HepG2 (cell line): ENCODE measurements around the gene SEMA4C. TPM values are rescaled to one million over a fixed set of nuclear protein-coding genes. Genes with fewer than 3 reads are reported as not detected.

Experiments used
- ATAC-seq: fragments of 200-7000 bp; cut with Tn5 transposase; 3 replicates; pipeline ENCODE4 v1.9.1; 2020; ENCODE audit warnings: mild to moderate bottlenecking, moderate library complexity
- BruUV-seq: library from RNA; stranded (reverse); fragments of 400-500 nt; replicated peaks from 2 replicates; lab custom pipeline; 2021; lab: Mats Ljungman, UMichigan
- CTCF ChIA-PET: fragments of 300-600 bp; formaldehyde crosslinking; extraction: SDS; loops from one replicate; lab custom pipeline; 2021; ENCODE audit warnings: low total read pairs, inconsistent platforms, low intra/inter-chr PET ratio; lab: Yijun Ruan, JAX
- POLR2A ChIA-PET: fragments of 350-600 bp; sonication (Branson Sonifier 250); formaldehyde crosslinking; loops from one replicate; lab custom pipeline; 2020; ENCODE audit warnings: antibody characterized with exemption, inconsistent platforms; lab: Yijun Ruan, JAX
- DNase-seq: peaks from one replicate; pipeline ENCODE4 v3.0.0-alpha.2; 2015; ENCODE audit warnings: low spot score
- FAIRE-seq: peaks from 3 replicates; lab custom pipeline; 2011; peaks lifted over from hg19 to GRCh38; lab: Jason Lieb, UNC
- H2AFZ ChIP-seq: one replicate; pipeline ENCODE4 v1.6.1; 2011; ENCODE audit warnings: low read length, inconsistent platforms
- H3K27ac ChIP-seq: fragments of 300-600 bp; 3 replicates; pipeline ENCODE4 v1.8.0; 2011; ENCODE audit warnings: mixed run types, mild to moderate bottlenecking, mixed read lengths, low read length, inconsistent platforms; ENCODE audit not compliant: insufficient read depth; ENCODE audit errors: extremely low read length
- H3K27me3 ChIP-seq, 2 experiments: fragments of 200-600 bp in 1 of 2; 2 replicates in 1 of 2; 3 replicates in 1 of 2; pipeline versions ENCODE4 v1.6.0 to v1.8.0; 2011; ENCODE audit warnings: low read length in 2 of 2, mild to moderate bottlenecking in 2 of 2, moderate library complexity in 2 of 2, inconsistent platforms in 1 of 2; ENCODE audit not compliant: insufficient read depth in 2 of 2, control insufficient read depth in 1 of 2
- H3K36me3 ChIP-seq, 2 experiments: fragments of 200-600 bp in 1 of 2; replicated peaks in 1 of 2; 2 replicates in 1 of 2; 3 replicates in 1 of 2; pipeline versions ENCODE4 v1.5.1 to v1.8.0; 2011; ENCODE audit warnings: low read length in 2 of 2, inconsistent platforms in 1 of 2; ENCODE audit not compliant: insufficient read depth in 2 of 2, control insufficient read depth in 1 of 2
- H3K4me1 ChIP-seq: 2 replicates; pipeline ENCODE4 v1.5.1; 2012; ENCODE audit warnings: low read length, inconsistent platforms; ENCODE audit not compliant: insufficient read depth
- H3K4me2 ChIP-seq: 2 replicates; pipeline ENCODE4 v1.6.0; 2011; ENCODE audit warnings: low read depth, low read length, inconsistent platforms
- H3K4me3 ChIP-seq, 3 experiments: fragments of 200-600 bp in 1 of 3; sonication (generic), shearing (Covaris generic) in 1 of 3; replicated peaks in 1 of 3; 2 replicates each; pipeline ENCODE4 v1.5.1; 2011 to 2016; ENCODE audit warnings: low read length in 3 of 3, inconsistent platforms in 2 of 3, low read depth in 2 of 3, mild to moderate bottlenecking in 2 of 3, control low read depth in 1 of 3, mixed read lengths in 1 of 3; ENCODE audit not compliant: insufficient read depth in 1 of 3
- H3K79me2 ChIP-seq: one replicate; pipeline ENCODE4 v1.6.1; 2011; ENCODE audit warnings: low read length, inconsistent platforms; ENCODE audit not compliant: insufficient read depth
- H3K9ac ChIP-seq: 2 replicates; pipeline ENCODE4 v1.6.0; 2011; ENCODE audit warnings: mild to moderate bottlenecking, low read depth, low read length, inconsistent platforms; ENCODE audit not compliant: insufficient read depth
- H3K9me3 ChIP-seq: 2 replicates; pipeline ENCODE4 v1.5.1; 2012; ENCODE audit warnings: mild to moderate bottlenecking, low read length
- H4K20me1 ChIP-seq: 2 replicates; pipeline ENCODE4 v1.6.0; 2011; ENCODE audit warnings: inconsistent platforms, mild to moderate bottlenecking, low read length, moderate library complexity; ENCODE audit not compliant: insufficient read depth
- ASH2L ChIP-seq: fragments of 300-600, 200-600 bp; sonication (generic); IDR thresholded peaks from 2 replicates; pipeline ENCODE4 v1.7.0; 2017; ENCODE audit warnings: low read depth, mild to moderate bottlenecking, moderate library complexity, mixed read lengths, low read length; ENCODE audit not compliant: insufficient read length
- DR1 ChIP-seq: sonication (generic); formaldehyde crosslinking; IDR thresholded peaks from 2 replicates; pipeline ENCODE4 v1.8.0; 2021; ENCODE audit warnings: mild to moderate bottlenecking, missing genetic modification reagents, inconsistent platforms
- ERF ChIP-seq: IDR thresholded peaks from 2 replicates; pipeline ENCODE4 v1.6.1; 2018; ENCODE audit warnings: missing biosample characterization, missing genetic modification reagents
- GATAD2A ChIP-seq: IDR thresholded peaks from 2 replicates; pipeline ENCODE4 v1.6.1; 2016
- GTF2F1 ChIP-seq: fragments of 150-350 bp; IDR thresholded peaks from 2 replicates; pipeline ENCODE4 v1.6.1; 2014; ENCODE audit warnings: low read length
- IKZF1 ChIP-seq: fragments of 450-650 bp; IDR thresholded peaks from 2 replicates; pipeline ENCODE4 v1.7.1; 2016
- IRF2 ChIP-seq: IDR thresholded peaks from 2 replicates; pipeline ENCODE4 v1.6.1; 2018; ENCODE audit warnings: missing genetic modification reagents, missing compliant biosample characterization
- KLF6 ChIP-seq: IDR thresholded peaks from 2 replicates; pipeline ENCODE4 v1.8.0; 2016; ENCODE audit warnings: missing biosample characterization, missing genetic modification reagents
- MEF2D ChIP-seq: sonication (generic); formaldehyde crosslinking; IDR thresholded peaks from 2 replicates; pipeline ENCODE4 v1.5.1; 2020; ENCODE audit warnings: mild to moderate bottlenecking, missing genetic modification reagents
- MXD4 ChIP-seq: IDR thresholded peaks from 2 replicates; pipeline ENCODE4 v1.6.1; 2016; ENCODE audit warnings: mild to moderate bottlenecking, missing biosample characterization, missing genetic modification reagents
- NFKB2 ChIP-seq: sonication (generic); formaldehyde crosslinking; IDR thresholded peaks from 2 replicates; pipeline ENCODE4 v1.4.0; 2020; ENCODE audit warnings: missing genetic modification reagents, borderline replicate concordance
- PPARG ChIP-seq: conservative IDR thresholded peaks from 2 replicates; pipeline ENCODE4 v1.6.1; 2016; ENCODE audit warnings: missing biosample characterization, missing genetic modification reagents
- SRY ChIP-seq: sonication (generic); formaldehyde crosslinking; IDR thresholded peaks from 2 replicates; pipeline ENCODE4 v1.8.0; 2022; ENCODE audit warnings: mild to moderate bottlenecking, missing genetic modification reagents
- THAP11 ChIP-seq: IDR thresholded peaks from 2 replicates; pipeline ENCODE4 v1.6.1; 2016; ENCODE audit warnings: missing biosample characterization, missing genetic modification reagents
- TRIM24 ChIP-seq: sonication (generic); formaldehyde crosslinking; IDR thresholded peaks from 2 replicates; pipeline ENCODE4 v1.8.0; 2022; ENCODE audit warnings: mild to moderate bottlenecking, missing genetic modification reagents
- TSC22D2 ChIP-seq: sonication (generic); formaldehyde crosslinking; IDR thresholded peaks from 2 replicates; pipeline ENCODE4 v1.5.1; 2020; ENCODE audit warnings: missing genetic modification reagents, mild to moderate bottlenecking, borderline replicate concordance
- ZFP36L1 ChIP-seq: sonication (generic); formaldehyde crosslinking; IDR thresholded peaks from 2 replicates; pipeline ENCODE4 v1.8.0; 2022; ENCODE audit warnings: mild to moderate bottlenecking, missing genetic modification reagents, moderate library complexity
- ZFX ChIP-seq: sonication (generic); formaldehyde crosslinking; IDR thresholded peaks from 2 replicates; pipeline ENCODE4 v1.4.0; 2020; ENCODE audit warnings: mild to moderate bottlenecking, low read depth, missing genetic modification reagents, moderate library complexity
- ZNF781 ChIP-seq: sonication (generic); formaldehyde crosslinking; IDR thresholded peaks from 2 replicates; pipeline ENCODE4 v1.5.1; 2020; ENCODE audit warnings: borderline replicate concordance, mild to moderate bottlenecking, missing genetic modification reagents; ENCODE audit errors: not compliant biosample characterization
- ZSCAN9 ChIP-seq: IDR thresholded peaks from 2 replicates; pipeline ENCODE4 v1.6.1; 2016; ENCODE audit warnings: borderline replicate concordance
- WGBS: methylation state at CpG from one replicate; pipeline ENCODE4 v1.1.6; 2017; ENCODE audit warnings: low lambda C conversion rate; 5-methylcytosine and 5-hydroxymethylcytosine counted together
- in situ Hi-C: cut with HindIII; loops from 2 replicates; pipeline ENCODE4 v1.10.0; 2017; ENCODE audit warnings: low pct_unique_long_range_greater_than_20kb; ENCODE audit not compliant: extremely low pct_ligation_motif_present
- intact Hi-C: fragments of 100-400 bp; cut with micrococcal nuclease; formaldehyde crosslinking; loops from one replicate; pipeline ENCODE4 v1.10.0; 2022; ENCODE audit not compliant: unreplicated experiment
- polyA plus RNA-seq, 8 experiments: library from polyadenylated mRNA; depleted of rRNA in 3 of 8; stranded (reverse) in 7 of 8; unstranded in 1 of 8; fragments of >200 nt; fragmentation: Illumina TruSeq in 4 of 8; extraction: Trizol in 4 of 8; gene quantifications; 2 replicates each; pipeline versions ENCODE4 v1.2.1 to v1.2.3, GENCODE V29; 2011 to 2016; ENCODE audit warnings: low read depth in 4 of 8, missing spikeins in 1 of 8, mixed read lengths in 1 of 8; ENCODE audit not compliant: insufficient read depth in 1 of 8
- total RNA-seq, 5 experiments: library from RNA; depleted of rRNA; stranded (reverse); fragments of >200 nt; fragmentation: Illumina TruSeq; extraction: Trizol; gene quantifications; 2 replicates each; pipeline ENCODE4 v1.2.3, GENCODE V29; 2016; ENCODE audit warnings: low read depth in 1 of 5
- TF ChIP-seq, protein P1 (sequence below): sonication (generic); formaldehyde crosslinking; IDR thresholded peaks from 2 replicates; pipeline ENCODE4 v1.4.0; 2020; ENCODE audit warnings: mild to moderate bottlenecking, low read depth, missing genetic modification reagents
- TF ChIP-seq, protein P2 (sequence below): sonication (generic); formaldehyde crosslinking; IDR thresholded peaks from 2 replicates; pipeline ENCODE4 v1.4.0; 2020; ENCODE audit warnings: mild to moderate bottlenecking, missing genetic modification reagents
- TF ChIP-seq, protein P3 (sequence below): sonication (generic); formaldehyde crosslinking; conservative IDR thresholded peaks from 2 replicates; pipeline ENCODE4 v1.4.0; 2020; ENCODE audit warnings: missing genetic modification reagents
- TF ChIP-seq, protein P4 (sequence below): sonication (generic); formaldehyde crosslinking; IDR thresholded peaks from 2 replicates; pipeline ENCODE4 v1.8.0; 2022; ENCODE audit warnings: mild to moderate bottlenecking, missing genetic modification reagents, moderate library complexity

Gene SEMA4C
- total and polyA plus RNA-seq, 2 of the 13 experiments (the other 11 are each of a cell fraction or from before 2014, with no cell fraction given): 25.9 to 46.6 TPM

DNA sequence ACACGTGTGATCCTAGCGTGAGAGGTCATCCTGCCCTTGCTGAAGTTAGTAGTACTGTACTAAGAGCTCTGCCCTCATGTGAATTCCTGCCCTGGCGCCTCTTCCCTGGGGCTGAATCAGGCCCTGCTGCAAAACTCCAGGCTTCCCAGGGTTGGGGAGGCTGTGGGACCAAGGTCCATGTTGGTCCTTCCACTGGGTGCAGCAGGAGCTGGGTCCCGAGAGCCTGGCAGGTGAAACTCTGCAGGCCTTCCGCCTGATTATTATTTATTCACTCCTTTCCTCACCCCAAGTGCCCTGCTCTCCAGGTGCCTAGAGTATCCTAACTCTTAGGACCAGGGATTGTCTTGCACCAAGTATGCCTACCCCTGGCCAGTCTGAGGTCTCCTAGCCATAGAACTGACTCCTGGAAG, 59.1 kb downstream of the SEMA4C start:
- Histone ChIP-seq H3K9me3 (no peaks in the 10 kb centered on the region), H3K79me2 (peaks cover 7% of the 10 kb centered on the region), H3K4me3 (peak overlapping the region in 1 of 3 experiments; percentile 21; a peak in 3 of 6 replicates), H4K20me1 (no peaks in the 10 kb centered on the region), H3K4me1 (peaks cover 79% of the 10 kb centered on the region), H3K27ac (peak overlapping the region; percentile 69), H3K36me3 (no peaks in the 10 kb centered on the region), H2AFZ (no peak overlapping the region), H3K9ac (peak overlapping the region; percentile 50), H3K27me3 (no peaks in the 10 kb centered on the region; a peak in 1 of 5 replicates), H3K4me2 (peak overlapping the region; percentile 70)
- DNase-seq: peak; percentile 77
- POLR2A ChIA-PET: interaction anchor here (1.0 to 2.3 kb wide), 7 partner anchors 8 to 89 kb away, joined by 3 to 17 read pairs (median 5); partner anchors contain the start of genes ANKRD39 and CNNM4
- ATAC-seq: peak; percentile 93
- CTCF ChIA-PET: no interaction called here
- 5% methylated on average over 5 of the region's 5 CpGs for WGBS
- in situ Hi-C loops: no loop called here
- intact Hi-C loops: no loop called here
- peak; percentile 90 for FAIRE-seq
- no TSS peak for BruUV-seq
- TF ChIP-seq ZNF781 (peak; percentile 55), TRIM24 (CRISPR knock-in tag) (no peak), PPARG (CRISPR knock-in tag) (0 out of 2 replicates have a peak, but pooled peaks have one; percentile 13), IRF2 (0 out of 2 replicates have a peak, but pooled peaks have one; percentile 44), THAP11 (CRISPR knock-in tag) (peak; percentile 35; the same call in 1 of the 2 replicates), MEF2D (CRISPR knock-in tag) (peak; percentile 82), DR1 (0 out of 2 replicates have a peak, but pooled peaks have one; percentile 16), MXD4 (CRISPR knock-in tag) (no peak; the same call in 1 of the 2 replicates), ERF (CRISPR knock-in tag) (peak; percentile 60; the same call in 1 of the 2 replicates), ZFP36L1 (CRISPR knock-in tag) (peak; percentile 79; the same call in 1 of the 2 replicates), GTF2F1 (no peak), GATAD2A (CRISPR knock-in tag) (peak; percentile 71), ASH2L (peak; percentile 45), KLF6 (CRISPR knock-in tag) (0 out of 2 replicates have a peak, but pooled peaks have one; percentile 38), ZFX (CRISPR knock-in tag) (peak; percentile 86), TSC22D2 (CRISPR knock-in tag) (no peak), SRY (CRISPR knock-in tag) (no peak), ZSCAN9 (CRISPR knock-in tag) (0 out of 2 replicates have a peak, but pooled peaks have one; percentile 27), IKZF1 (no peak), NFKB2 (CRISPR knock-in tag) (peak; percentile 39; the same call in 1 of the 2 replicates)
- TF ChIP-seq, protein P1, sequence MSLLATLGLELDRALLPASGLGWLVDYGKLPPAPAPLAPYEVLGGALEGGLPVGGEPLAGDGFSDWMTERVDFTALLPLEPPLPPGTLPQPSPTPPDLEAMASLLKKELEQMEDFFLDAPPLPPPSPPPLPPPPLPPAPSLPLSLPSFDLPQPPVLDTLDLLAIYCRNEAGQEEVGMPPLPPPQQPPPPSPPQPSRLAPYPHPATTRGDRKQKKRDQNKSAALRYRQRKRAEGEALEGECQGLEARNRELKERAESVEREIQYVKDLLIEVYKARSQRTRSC (CRISPR knock-in tag): no peak
- TF ChIP-seq, protein P2, sequence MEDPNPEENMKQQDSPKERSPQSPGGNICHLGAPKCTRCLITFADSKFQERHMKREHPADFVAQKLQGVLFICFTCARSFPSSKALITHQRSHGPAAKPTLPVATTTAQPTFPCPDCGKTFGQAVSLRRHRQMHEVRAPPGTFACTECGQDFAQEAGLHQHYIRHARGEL (CRISPR knock-in tag): no peak
- TF ChIP-seq, protein P3, sequence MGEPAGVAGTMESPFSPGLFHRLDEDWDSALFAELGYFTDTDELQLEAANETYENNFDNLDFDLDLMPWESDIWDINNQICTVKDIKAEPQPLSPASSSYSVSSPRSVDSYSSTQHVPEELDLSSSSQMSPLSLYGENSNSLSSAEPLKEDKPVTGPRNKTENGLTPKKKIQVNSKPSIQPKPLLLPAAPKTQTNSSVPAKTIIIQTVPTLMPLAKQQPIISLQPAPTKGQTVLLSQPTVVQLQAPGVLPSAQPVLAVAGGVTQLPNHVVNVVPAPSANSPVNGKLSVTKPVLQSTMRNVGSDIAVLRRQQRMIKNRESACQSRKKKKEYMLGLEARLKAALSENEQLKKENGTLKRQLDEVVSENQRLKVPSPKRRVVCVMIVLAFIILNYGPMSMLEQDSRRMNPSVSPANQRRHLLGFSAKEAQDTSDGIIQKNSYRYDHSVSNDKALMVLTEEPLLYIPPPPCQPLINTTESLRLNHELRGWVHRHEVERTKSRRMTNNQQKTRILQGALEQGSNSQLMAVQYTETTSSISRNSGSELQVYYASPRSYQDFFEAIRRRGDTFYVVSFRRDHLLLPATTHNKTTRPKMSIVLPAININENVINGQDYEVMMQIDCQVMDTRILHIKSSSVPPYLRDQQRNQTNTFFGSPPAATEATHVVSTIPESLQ: no peak
- TF ChIP-seq, protein P4, sequence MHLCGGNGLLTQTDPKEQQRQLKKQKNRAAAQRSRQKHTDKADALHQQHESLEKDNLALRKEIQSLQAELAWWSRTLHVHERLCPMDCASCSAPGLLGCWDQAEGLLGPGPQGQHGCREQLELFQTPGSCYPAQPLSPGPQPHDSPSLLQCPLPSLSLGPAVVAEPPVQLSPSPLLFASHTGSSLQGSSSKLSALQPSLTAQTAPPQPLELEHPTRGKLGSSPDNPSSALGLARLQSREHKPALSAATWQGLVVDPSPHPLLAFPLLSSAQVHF (CRISPR knock-in tag): no peak
